H9 (cell line): ENCODE results near the gene HNF1B. TPM values are rescaled to one million over a fixed set of nuclear protein-coding genes. Genes with fewer than 3 reads are reported as not detected.

ENCODE experiments used
- DNase-seq: peaks from one replicate; pipeline ENCODE4 v3.0.0-alpha.2; 2017
- H2AFZ ChIP-seq: one replicate; pipeline ENCODE4 v1.6.1; 2013; ENCODE audit warnings: mild to moderate bottlenecking, low read length, control low read depth, moderate library complexity
- H2AK5ac ChIP-seq: 2 replicates; pipeline ENCODE4 v1.6.1; 2013; ENCODE audit warnings: low read length, control low read depth, mixed read lengths; ENCODE audit not compliant: insufficient read length
- H2BK120ac ChIP-seq: one replicate; pipeline ENCODE4 v1.6.1; 2013; ENCODE audit warnings: low read depth, mild to moderate bottlenecking, low read length, control low read depth, inconsistent platforms; ENCODE audit not compliant: poor library complexity, severe bottlenecking
- H2BK12ac ChIP-seq: 2 replicates; pipeline ENCODE4 v1.6.1; 2013; ENCODE audit warnings: low read length, control low read depth, mixed read lengths, low read depth; ENCODE audit not compliant: insufficient read length
- H2BK15ac ChIP-seq: 2 replicates; pipeline ENCODE4 v1.6.1; 2013; ENCODE audit warnings: low read depth, low read length, control low read depth
- H2BK20ac ChIP-seq: one replicate; pipeline ENCODE4 v1.6.1; 2013; ENCODE audit warnings: low read depth, mild to moderate bottlenecking, low read length, control low read depth, inconsistent platforms; ENCODE audit not compliant: poor library complexity, severe bottlenecking
- H2BK5ac ChIP-seq: 2 replicates; pipeline ENCODE4 v1.6.1; 2013; ENCODE audit warnings: low read length, control low read depth, mixed read lengths; ENCODE audit not compliant: insufficient read length
- H3K14ac ChIP-seq: 2 replicates; pipeline ENCODE4 v1.6.1; 2013; ENCODE audit warnings: low read length, control low read depth; ENCODE audit not compliant: insufficient read depth
- H3K18ac ChIP-seq: 2 replicates; pipeline ENCODE4 v1.6.1; 2013; ENCODE audit warnings: low read depth, mild to moderate bottlenecking, mixed read lengths, low read length, control low read depth; ENCODE audit not compliant: insufficient read length
- H3K23ac ChIP-seq: 2 replicates; pipeline ENCODE4 v1.6.1; 2013; ENCODE audit warnings: low read length, control low read depth, mixed read lengths, low read depth; ENCODE audit not compliant: insufficient read length
- H3K23me2 ChIP-seq: 2 replicates; pipeline ENCODE4 v1.6.1; 2013; ENCODE audit warnings: low read depth, mild to moderate bottlenecking, mixed read lengths, low read length, control low read depth; ENCODE audit not compliant: insufficient read length, poor library complexity, severe bottlenecking
- H3K27ac ChIP-seq: 2 replicates; pipeline ENCODE4 v1.5.1; 2013; ENCODE audit warnings: low read length, control low read depth, mixed read lengths, low read depth; ENCODE audit not compliant: insufficient read length
- H3K27me3 ChIP-seq: 2 replicates; pipeline ENCODE4 v1.6.1; 2013; ENCODE audit warnings: low read length, control low read depth, inconsistent platforms; ENCODE audit not compliant: insufficient read depth
- H3K4ac ChIP-seq: 2 replicates; pipeline ENCODE4 v1.6.1; 2013; ENCODE audit warnings: low read depth, mild to moderate bottlenecking, control low read depth, inconsistent platforms, low read length, moderate library complexity
- H3K4me1 ChIP-seq: 2 replicates; pipeline ENCODE4 v1.6.1; 2013; ENCODE audit warnings: low read length, control low read depth, inconsistent platforms; ENCODE audit not compliant: insufficient read depth
- H3K4me2 ChIP-seq: 2 replicates; pipeline ENCODE4 v1.6.1; 2013; ENCODE audit warnings: low read length, control low read depth, mixed read lengths; ENCODE audit not compliant: insufficient read length, insufficient read depth
- H3K56ac ChIP-seq: 2 replicates; pipeline ENCODE4 v1.6.1; 2013; ENCODE audit warnings: low read depth, mild to moderate bottlenecking, mixed read lengths, low read length, control low read depth; ENCODE audit not compliant: insufficient read length
- H3K79me1 ChIP-seq: 2 replicates; pipeline ENCODE4 v1.6.1; 2013; ENCODE audit warnings: low read depth, mild to moderate bottlenecking, moderate library complexity, low read length, control low read depth, inconsistent platforms; ENCODE audit not compliant: insufficient read depth, poor library complexity, severe bottlenecking
- H3K79me2 ChIP-seq: 2 replicates; pipeline ENCODE4 v1.6.1; 2013; ENCODE audit warnings: low read length, control low read depth, inconsistent platforms; ENCODE audit not compliant: insufficient read depth
- H3K9ac ChIP-seq: 2 replicates; pipeline ENCODE4 v1.6.1; 2013; ENCODE audit warnings: low read length, control low read depth, mixed read lengths; ENCODE audit not compliant: insufficient read length; ENCODE audit errors: extremely low read depth
- H3K9me3 ChIP-seq: one replicate; pipeline ENCODE4 v1.6.1; 2013; ENCODE audit warnings: low read depth, low read length, inconsistent platforms; ENCODE audit not compliant: control insufficient read depth
- H3T11ph ChIP-seq: one replicate; pipeline ENCODE4 v1.6.1; 2013; ENCODE audit warnings: mild to moderate bottlenecking, low read length, control low read depth, inconsistent platforms
- H4K20me1 ChIP-seq: one replicate; pipeline ENCODE4 v1.6.1; 2013; ENCODE audit not compliant: control insufficient read depth, insufficient read length, insufficient read depth
- H4K5ac ChIP-seq: 2 replicates; pipeline ENCODE4 v1.6.1; 2013; ENCODE audit warnings: low read depth, mild to moderate bottlenecking, mixed read lengths, low read length, control low read depth; ENCODE audit not compliant: insufficient read length
- H4K8ac ChIP-seq: replicated peaks from 2 replicates; pipeline ENCODE4 v1.6.1; 2013; ENCODE audit warnings: low read length, control low read depth, mixed read lengths, low read depth; ENCODE audit not compliant: insufficient read length
- H4K91ac ChIP-seq: 2 replicates; pipeline ENCODE4 v1.6.1; 2013; ENCODE audit warnings: low read depth, mild to moderate bottlenecking, moderate library complexity, mixed read lengths, low read length, control low read depth; ENCODE audit not compliant: insufficient read length
- H3K27ac Mint-ChIP-seq, 3 experiments: 2 replicates in 2 of 3; 3 replicates in 1 of 3; pipeline ENCODE4 v1.8.0; 2020 to 2021; ENCODE audit warnings: mixed read lengths in 3 of 3, mild to moderate bottlenecking in 1 of 3, moderate library complexity in 1 of 3
- H3K27me3 Mint-ChIP-seq: 2 replicates; pipeline ENCODE4 v1.8.0; 2021; ENCODE audit warnings: low read depth, mild to moderate bottlenecking, moderate library complexity, mixed read lengths
- H3K36me3 Mint-ChIP-seq, 3 experiments: 2 replicates in 2 of 3; 3 replicates in 1 of 3; pipeline ENCODE4 v1.8.0; 2020 to 2021; ENCODE audit warnings: low read depth in 3 of 3, mixed read lengths in 3 of 3; ENCODE audit not compliant: insufficient read depth in 1 of 3
- H3K4me1 Mint-ChIP-seq, 2 experiments: 2 replicates each; pipeline ENCODE4 v1.8.0; 2020; ENCODE audit warnings: mixed read lengths in 2 of 2
- H3K4me3 Mint-ChIP-seq, 2 experiments: 2 replicates in 1 of 2; 3 replicates in 1 of 2; pipeline ENCODE4 v1.8.0; 2020 to 2021; ENCODE audit warnings: mild to moderate bottlenecking in 2 of 2, mixed read lengths in 2 of 2, moderate library complexity in 1 of 2
- H3K9me3 Mint-ChIP-seq, 2 experiments: 2 replicates in 1 of 2; 3 replicates in 1 of 2; pipeline ENCODE4 v1.8.0; 2020; ENCODE audit warnings: mild to moderate bottlenecking in 2 of 2, mixed read lengths in 2 of 2, moderate library complexity in 1 of 2
- WGBS: extraction: QIAGEN DNeasy Blood & Tissue Kit; methylation state at CpG from one replicate; pipeline ENCODE4 v1.1.7; 2013; ENCODE audit warnings: missing lambda C conversion rate, low lambda C conversion rate, mixed read lengths; ENCODE audit not compliant: insufficient read length; ENCODE audit errors: extremely low coverage; 5-methylcytosine and 5-hydroxymethylcytosine counted together
- total RNA-seq: library from RNA; stranded (reverse); gene quantifications from 2 replicates; pipeline ENCODE4 v1.2.1, GENCODE V29; 2021
- TF ChIP-seq, protein P1 (sequence below): fragments of 200-600 bp; sonication (generic); conservative IDR thresholded peaks from 3 replicates; pipeline ENCODE4 v1.8.0; 2021; ENCODE audit warnings: antibody characterized with exemption, mild to moderate bottlenecking

HNF1B gene
- total RNA-seq, 1 experiment from 2014 or later = not detected

DNA sequence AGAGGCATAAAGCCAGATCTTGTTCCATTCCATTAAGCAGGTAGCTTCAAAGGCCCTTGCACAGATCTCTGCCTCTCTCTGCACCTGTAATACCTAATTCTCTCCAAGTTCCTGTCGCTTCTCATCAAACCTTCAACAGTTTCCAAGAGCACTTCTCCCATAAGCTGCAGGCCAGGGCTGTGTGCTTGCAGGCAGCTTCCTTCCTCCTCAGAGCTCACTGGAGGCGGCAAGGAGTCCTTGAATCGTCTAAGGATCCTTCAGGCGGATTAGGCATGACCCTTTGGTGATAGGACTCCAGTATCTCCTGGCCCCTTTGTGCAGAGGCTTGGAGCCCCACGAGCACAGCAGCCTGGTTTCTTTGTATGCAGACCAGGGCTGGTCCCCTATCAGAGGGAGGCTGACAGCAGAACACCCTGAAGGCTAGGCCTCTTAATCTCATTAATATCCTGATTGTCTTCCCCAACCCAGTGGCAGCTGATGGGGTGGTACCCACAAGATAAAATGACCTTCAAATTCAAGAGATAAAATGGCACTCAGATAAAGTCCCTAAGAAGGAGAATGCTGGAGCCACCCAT, 19.8 kb downstream of the HNF1B start:
- H3K4ac ChIP-seq = no peak overlapping the region
- no peak overlapping the region for H3K27ac ChIP-seq
- no peak overlapping the region for H2BK120ac ChIP-seq
- no peak overlapping the region for H3K18ac ChIP-seq
- H3K9ac ChIP-seq = no peak overlapping the region
- H3K79me2 ChIP-seq = no peaks in the 10 kb centered on the region
- Mint-ChIP-seq H3K4me1 (peaks cover 6 to 33% of the 10 kb centered on the region in 2 experiments), H3K27me3 (peaks cover 22% of the 10 kb centered on the region), H3K9me3 (no peaks in the 10 kb centered on the region), H3K36me3 (no peaks in the 10 kb centered on the region), H3K4me3 (no peak overlapping the region), H3K27ac (no peak overlapping the region)
- H2AK5ac ChIP-seq = no peak overlapping the region
- no peak overlapping the region for H3K14ac ChIP-seq
- H3K4me1 ChIP-seq = no peaks in the 10 kb centered on the region
- H2BK5ac ChIP-seq = no peak overlapping the region
- H2BK12ac ChIP-seq = no peak overlapping the region
- no peaks in the 10 kb centered on the region; the same call in 1 of the 2 replicates for H3K27me3 ChIP-seq
- no peak overlapping the region for H4K5ac ChIP-seq
- H2AFZ ChIP-seq = no peak overlapping the region
- no peak overlapping the region for H3K23ac ChIP-seq
- H4K91ac ChIP-seq = no peak overlapping the region
- no peaks in the 10 kb centered on the region for H4K20me1 ChIP-seq
- DNase-seq = no peak
- no peak overlapping the region for H3K4me2 ChIP-seq
- H3K23me2 ChIP-seq = no peaks in the 10 kb centered on the region
- no peak overlapping the region for H4K8ac ChIP-seq
- H3K9me3 ChIP-seq = no peaks in the 10 kb centered on the region
- no peak overlapping the region for H3T11ph ChIP-seq
- no CpG with 5 or more reads among the region's 5 CpGs for WGBS
- no peaks in the 10 kb centered on the region for H3K79me1 ChIP-seq
- H3K56ac ChIP-seq = no peak overlapping the region
- TF ChIP-seq, protein P1, sequence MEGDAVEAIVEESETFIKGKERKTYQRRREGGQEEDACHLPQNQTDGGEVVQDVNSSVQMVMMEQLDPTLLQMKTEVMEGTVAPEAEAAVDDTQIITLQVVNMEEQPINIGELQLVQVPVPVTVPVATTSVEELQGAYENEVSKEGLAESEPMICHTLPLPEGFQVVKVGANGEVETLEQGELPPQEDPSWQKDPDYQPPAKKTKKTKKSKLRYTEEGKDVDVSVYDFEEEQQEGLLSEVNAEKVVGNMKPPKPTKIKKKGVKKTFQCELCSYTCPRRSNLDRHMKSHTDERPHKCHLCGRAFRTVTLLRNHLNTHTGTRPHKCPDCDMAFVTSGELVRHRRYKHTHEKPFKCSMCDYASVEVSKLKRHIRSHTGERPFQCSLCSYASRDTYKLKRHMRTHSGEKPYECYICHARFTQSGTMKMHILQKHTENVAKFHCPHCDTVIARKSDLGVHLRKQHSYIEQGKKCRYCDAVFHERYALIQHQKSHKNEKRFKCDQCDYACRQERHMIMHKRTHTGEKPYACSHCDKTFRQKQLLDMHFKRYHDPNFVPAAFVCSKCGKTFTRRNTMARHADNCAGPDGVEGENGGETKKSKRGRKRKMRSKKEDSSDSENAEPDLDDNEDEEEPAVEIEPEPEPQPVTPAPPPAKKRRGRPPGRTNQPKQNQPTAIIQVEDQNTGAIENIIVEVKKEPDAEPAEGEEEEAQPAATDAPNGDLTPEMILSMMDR = no peak
- H2BK15ac ChIP-seq = no peak overlapping the region
- H2BK20ac ChIP-seq = no peak overlapping the region
